LNCaP clone FGC (cell line): ENCODE measurements around the gene CCDC27.
"Not testable (repeated sequence)": the region's sequence is repeated elsewhere in the genome, so short reads cannot be mapped to it uniquely, and the experiment has no call there.

Experiments used
- DNase-seq: peaks from one replicate; pipeline ENCODE4 v3.0.0-alpha.2; 2011; ENCODE audit warnings: low read depth
- H3K4me3 ChIP-seq: 2 replicates; pipeline ENCODE4 v1.5.1; 2011; ENCODE audit warnings: mild to moderate bottlenecking, low read depth, low read length, control low read depth
- CTCF ChIP-seq: IDR thresholded peaks from 2 replicates; pipeline ENCODE4 v1.5.1; 2012; ENCODE audit warnings: mild to moderate bottlenecking; ENCODE audit not compliant: control insufficient read depth, insufficient read depth; ENCODE audit errors: extremely low read depth

The CCDC27 gene

GRCh38 chr1:3790952-3791351 is 38.7 kb downstream of the CCDC27 start:
- H3K4me3 ChIP-seq = no peak overlapping the region
- TF ChIP-seq CTCF = no peak
- DNase-seq = no peak

- TF ChIP-seq CTCF = no peak
- peak overlapping the region; percentile 93 for H3K4me3 ChIP-seq
- no peak for DNase-seq
Observed at GRCh38 chr1:3795453-3796214, 43.4 kb downstream of the CCDC27 start.

- no peak for TF ChIP-seq CTCF
- peak; percentile 75 for DNase-seq
- H3K4me3 ChIP-seq = peak within 1 kb of the TSS; percentile 93
Observed at GRCh38 chr1:3796215-3797061, 44.2 kb downstream of the CCDC27 start, which contains the start of gene LRRC47. LRRC47 (minus strand) TSS chr1:3796498; CDS start chr1:3796476, 22 bp downstream.

- no peak for DNase-seq
- TF ChIP-seq CTCF = no peak
Observed at GRCh38 chr1:3799976-3800685, 47.9 kb downstream of the CCDC27 start.

GRCh38 chr1:3800795-3801194 is 48.5 kb downstream of the CCDC27 start:
- H3K4me3 ChIP-seq, DNase-seq: not testable (repeated sequence)

More at GRCh38 chr1:3799976-3800685, 47.9 kb downstream of the CCDC27 start:
- H3K4me3 ChIP-seq = no peak overlapping the region

GRCh38 chr1:3803905-3804626 is 51.8 kb downstream of the CCDC27 start:
- DNase-seq = no peak
- no peak overlapping the region for H3K4me3 ChIP-seq
- no peak for TF ChIP-seq CTCF

- not testable (repeated sequence) for DNase-seq, H3K4me3 ChIP-seq
Observed at GRCh38 chr1:3804627-3804944, 52.3 kb downstream of the CCDC27 start.
